Tibial nerve (tissue), 4 donors: ENCODE measurements around the gene ZNF574.

Experiments
- CTCF ChIP-seq, 5 experiments: fragments of 200-600 bp in 3 of 5; fragments of 450-650 bp in 2 of 5; sonication (generic) in 3 of 5; IDR thresholded peaks; one replicate each; pipeline ENCODE4 v1.5.1; 2016 to 2019; ENCODE audit warnings: antibody characterized with exemption in 5 of 5, mild to moderate bottlenecking in 3 of 5, moderate library complexity in 2 of 5
- EP300 ChIP-seq, 2 donors: sonication (generic); formaldehyde crosslinking; IDR thresholded peaks; one replicate each; pipeline ENCODE4 v1.6.1; 2017; ENCODE audit warnings: antibody characterized with exemption in 2 of 2, mild to moderate bottlenecking in 1 of 2
- POLR2A ChIP-seq, 2 donors: fragments of 450-650 bp; IDR thresholded peaks; one replicate each; pipeline ENCODE4 v1.6.1; 2017; ENCODE audit warnings: antibody characterized with exemption in 2 of 2, mild to moderate bottlenecking in 2 of 2, moderate library complexity in 2 of 2

- no peak for TF ChIP-seq EP300 (IDR thresholded peaks at IDR 0.05)
- TF ChIP-seq CTCF (IDR thresholded peaks at IDR 0.05): no peak
- TF ChIP-seq POLR2A (IDR thresholded peaks at IDR 0.05): no peak
Observed at GRCh38 chr19:42038666-42039065, 37.3 kb upstream of the ZNF574 start.
